Stimulated activated CD8-positive, alpha-beta memory T cell treated with anti-CD3 and anti-CD28 coated beads, Interleukin-7, amount 100 ng/mL, for 24 hours (primary cell): ENCODE results near the gene AP2B1.

ENCODE experiments used
- DNase-seq: peaks from one replicate; pipeline ENCODE4 v3.0.0-alpha.2; 2020; ENCODE audit warnings: low read depth

The AP2B1 gene

GRCh38 chr17:35730400-35731005, 143.4 kb downstream of the AP2B1 start:
- no peak for DNase-seq

- no peak for DNase-seq
Measured at GRCh38 chr17:35731239-35731916, 144.3 kb downstream of the AP2B1 start, which contains the start of gene RASL10B. Gene RASL10B, plus strand, starts transcription at chr17:35731639. Its CDS starts 3,546 bp downstream, at chr17:35735185.

- DNase-seq, result no peak
Measured at GRCh38 chr17:35731917-35732805, 145.0 kb downstream of the AP2B1 start.

GRCh38 chr17:35732806-35733136, 145.6 kb downstream of the AP2B1 start:
- DNase-seq, result no peak

GRCh38 chr17:35733366-35733765, 146.2 kb downstream of the AP2B1 start:
- DNase-seq, result no peak

GRCh38 chr17:35734396-35734795, 147.3 kb downstream of the AP2B1 start:
- DNase-seq, result no peak

- DNase-seq, result no peak
Measured at GRCh38 chr17:35735036-35735805, 148.1 kb downstream of the AP2B1 start.

GRCh38 chr17:35736236-35736635, 149.1 kb downstream of the AP2B1 start:
- DNase-seq, result no peak

GRCh38 chr17:35738519-35739133, 151.5 kb downstream of the AP2B1 start:
- no peak for DNase-seq

GRCh38 chr17:35740216-35740615, 153.1 kb downstream of the AP2B1 start:
- DNase-seq, result no peak

- no peak for DNase-seq
Measured at GRCh38 chr17:35740997-35741931, 154.1 kb downstream of the AP2B1 start.

- DNase-seq, result no peak
Measured at GRCh38 chr17:35742496-35742895, 155.4 kb downstream of the AP2B1 start.

- DNase-seq, result no peak
Measured at GRCh38 chr17:35742896-35743477, 155.9 kb downstream of the AP2B1 start.

- no peak for DNase-seq
Measured at GRCh38 chr17:35743626-35744328, 156.7 kb downstream of the AP2B1 start.

- DNase-seq, result no peak
Measured at GRCh38 chr17:35744830-35745229, 157.7 kb downstream of the AP2B1 start.

- no peak for DNase-seq
Measured at GRCh38 chr17:35745246-35745645, 158.1 kb downstream of the AP2B1 start.

- no peak for DNase-seq
Measured at GRCh38 chr17:35745749-35746320, 158.7 kb downstream of the AP2B1 start.

- peak; percentile 59 for DNase-seq
Measured at GRCh38 chr17:35747540-35748017, 160.5 kb downstream of the AP2B1 start.

GRCh38 chr17:35748341-35748841, 161.3 kb downstream of the AP2B1 start:
- no peak for DNase-seq
